Tibial nerve (tissue), 4 donors: ENCODE data around the gene UBE2D2. TPM values are rescaled to one million over a fixed set of nuclear protein-coding genes. Genes with fewer than 3 reads are reported as not detected.
A peak's percentile ranks its signal among the peaks of the same experiment; 100 is the strongest.

ENCODE experiments used
- DNase-seq, 2 donors: peaks; one replicate each; pipeline ENCODE4 v3.0.0-alpha.2; 2019; ENCODE audit warnings: low spot score in 2 of 2
- H3K27ac ChIP-seq, 4 donors: fragments of 200-600 bp; sonication (generic) in 3 of 4; one replicate each; pipeline ENCODE4 v1.5.1; 2017 to 2019; ENCODE audit warnings: mild to moderate bottlenecking in 1 of 4
- H3K27me3 ChIP-seq, 2 donors: fragments of 200-600 bp; sonication (generic) in 1 of 2; one replicate each; pipeline versions ENCODE4 v1.5.1 to v1.6.0; 2017 to 2019
- H3K36me3 ChIP-seq, 3 donors: fragments of 200-600 bp; sonication (generic); one replicate each; pipeline ENCODE4 v1.5.1; 2018 to 2019
- H3K4me1 ChIP-seq, 4 donors: fragments of 200-600 bp; sonication (generic) in 3 of 4; one replicate each; pipeline ENCODE4 v1.5.1; 2017 to 2019
- H3K4me3 ChIP-seq, 4 donors: fragments of 200-600 bp; sonication (generic) in 3 of 4; one replicate each; pipeline ENCODE4 v1.5.1; 2017 to 2019; ENCODE audit warnings: mild to moderate bottlenecking in 1 of 4, moderate library complexity in 1 of 4
- H3K9me3 ChIP-seq, 4 donors: fragments of 200-600 bp; sonication (generic) in 3 of 4; one replicate each; pipeline ENCODE4 v1.5.1; 2017 to 2019
- EP300 ChIP-seq, 2 donors: sonication (generic); formaldehyde crosslinking; IDR thresholded peaks; one replicate each; pipeline ENCODE4 v1.6.1; 2017; ENCODE audit warnings: antibody characterized with exemption in 2 of 2, mild to moderate bottlenecking in 1 of 2
- POLR2A ChIP-seq, 2 donors: fragments of 450-650 bp; IDR thresholded peaks; one replicate each; pipeline ENCODE4 v1.6.1; 2017; ENCODE audit warnings: antibody characterized with exemption in 2 of 2, mild to moderate bottlenecking in 2 of 2, moderate library complexity in 2 of 2
- WGBS, 2 donors: methylation state at CpG; one replicate each; pipeline ENCODE4 v1.1.5; 2018; 5-methylcytosine and 5-hydroxymethylcytosine counted together
- total RNA-seq, 4 donors: library from RNA; depleted of rRNA; stranded (reverse); fragments of >200 nt; gene quantifications; one replicate each; pipeline ENCODE4 v1.1.0, GENCODE V29; 2016
- TF ChIP-seq, protein P1 (sequence below), 5 experiments: fragments of 200-600 bp in 3 of 5; fragments of 450-650 bp in 2 of 5; sonication (generic) in 3 of 5; IDR thresholded peaks; one replicate each; pipeline ENCODE4 v1.5.1; 2016 to 2019; ENCODE audit warnings: antibody characterized with exemption in 5 of 5, mild to moderate bottlenecking in 3 of 5, moderate library complexity in 2 of 5

The UBE2D2 gene
- total RNA-seq, 4 donors from 2014 or later = 85.9 to 118 (median 99.7) TPM

GRCh38 chr5:139649082-139649991, 88.2 kb downstream of the UBE2D2 start:
- Histone ChIP-seq H3K9me3 (no peaks in the 10 kb centered on the region), H3K27ac (peak overlapping the region; percentile 87 to 98 (median 90)), H3K4me3 (peak overlapping the region; percentile 66 to 92 (median 88)), H3K36me3 (no peaks in the 10 kb centered on the region), H3K4me1 (peaks cover 5 to 61% (median 50%) of the 10 kb centered on the region in 4 donors), H3K27me3 (no peaks in the 10 kb centered on the region)
- DNase-seq = no peak
- no peak for TF ChIP-seq POLR2A (IDR thresholded peaks at IDR 0.05)
- TF ChIP-seq EP300 (IDR thresholded peaks at IDR 0.05) = no peak
- TF ChIP-seq, protein P1, sequence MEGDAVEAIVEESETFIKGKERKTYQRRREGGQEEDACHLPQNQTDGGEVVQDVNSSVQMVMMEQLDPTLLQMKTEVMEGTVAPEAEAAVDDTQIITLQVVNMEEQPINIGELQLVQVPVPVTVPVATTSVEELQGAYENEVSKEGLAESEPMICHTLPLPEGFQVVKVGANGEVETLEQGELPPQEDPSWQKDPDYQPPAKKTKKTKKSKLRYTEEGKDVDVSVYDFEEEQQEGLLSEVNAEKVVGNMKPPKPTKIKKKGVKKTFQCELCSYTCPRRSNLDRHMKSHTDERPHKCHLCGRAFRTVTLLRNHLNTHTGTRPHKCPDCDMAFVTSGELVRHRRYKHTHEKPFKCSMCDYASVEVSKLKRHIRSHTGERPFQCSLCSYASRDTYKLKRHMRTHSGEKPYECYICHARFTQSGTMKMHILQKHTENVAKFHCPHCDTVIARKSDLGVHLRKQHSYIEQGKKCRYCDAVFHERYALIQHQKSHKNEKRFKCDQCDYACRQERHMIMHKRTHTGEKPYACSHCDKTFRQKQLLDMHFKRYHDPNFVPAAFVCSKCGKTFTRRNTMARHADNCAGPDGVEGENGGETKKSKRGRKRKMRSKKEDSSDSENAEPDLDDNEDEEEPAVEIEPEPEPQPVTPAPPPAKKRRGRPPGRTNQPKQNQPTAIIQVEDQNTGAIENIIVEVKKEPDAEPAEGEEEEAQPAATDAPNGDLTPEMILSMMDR (IDR thresholded peaks at IDR 0.05) = no peak
- 0 to 1% methylated on average over 33 to 55 of the region's 77 CpGs for WGBS, 2 donors

DNA sequence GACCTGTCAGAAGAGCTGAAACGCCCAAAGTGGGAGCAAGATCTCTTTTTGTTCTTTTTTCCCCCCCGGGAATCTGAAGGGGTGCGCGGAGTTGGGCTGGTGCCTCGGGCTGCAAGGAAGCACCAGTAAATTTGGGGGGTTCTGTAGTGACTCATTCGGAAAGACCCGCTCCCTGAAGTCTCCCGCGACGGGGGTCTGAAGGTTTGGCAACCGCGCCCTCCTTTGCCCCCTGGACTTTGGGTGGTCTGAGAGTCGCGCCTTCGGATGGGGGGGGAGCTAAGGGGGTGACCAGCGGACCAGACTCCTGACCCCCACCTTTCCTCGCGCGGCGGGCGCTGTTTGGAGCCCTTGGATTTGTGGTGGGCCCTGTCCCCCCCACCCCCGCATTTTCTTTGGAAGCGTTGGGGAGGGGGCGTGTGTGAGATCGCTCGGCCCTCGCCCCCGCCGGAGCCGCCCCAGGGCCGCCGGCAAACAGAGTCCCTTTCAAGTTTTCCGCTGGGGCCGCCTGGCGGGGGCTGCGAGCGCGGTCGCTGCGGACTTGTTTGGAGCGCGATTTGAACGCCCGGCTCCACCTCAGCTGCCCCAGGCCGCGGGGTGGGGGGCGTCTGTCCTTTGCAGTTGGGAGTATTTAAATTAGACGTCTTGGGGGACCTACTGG, 89.0 kb downstream of the UBE2D2 start:
- TF ChIP-seq EP300 (IDR thresholded peaks at IDR 0.05) (peak in 1 of 2 donors; percentile 7), POLR2A (IDR thresholded peaks at IDR 0.05) (no peak)
- TF ChIP-seq, protein P1 (IDR thresholded peaks at IDR 0.05) = peak; percentile 30 to 67 (median 44)
- Histone ChIP-seq H3K27me3 (no peaks in the 10 kb centered on the region), H3K36me3 (no peaks in the 10 kb centered on the region), H3K4me1 (peaks cover 5 to 69% (median 58%) of the 10 kb centered on the region in 4 donors), H3K4me3 (peak overlapping the region; percentile 66 to 92 (median 88)), H3K27ac (peak overlapping the region; percentile 87 to 98 (median 90)), H3K9me3 (no peaks in the 10 kb centered on the region)
- DNase-seq = no peak
- 0 to 1% methylated on average over 17 to 24 of the region's 48 CpGs for WGBS, 2 donors

DNA sequence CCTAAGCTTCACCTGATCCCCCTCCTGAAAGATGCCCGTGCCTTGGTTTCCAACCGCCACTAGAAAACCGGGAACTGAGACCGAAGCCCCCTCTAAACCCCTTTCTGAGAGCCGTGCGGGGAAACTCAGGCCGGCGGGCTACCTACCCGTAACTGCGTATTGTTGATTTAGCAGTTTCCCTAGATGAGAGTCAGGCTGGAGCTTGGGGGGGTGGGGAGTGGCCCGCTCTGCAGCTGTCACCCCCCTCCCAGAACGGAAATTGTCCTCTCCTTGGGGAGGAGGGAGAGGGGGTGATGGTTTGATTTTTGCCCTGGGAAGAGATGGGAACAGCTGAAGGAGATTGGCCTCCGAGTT, 89.5 kb downstream of the UBE2D2 start:
- H3K27ac ChIP-seq = peak overlapping the region; percentile 87 to 98 (median 90)
- H3K4me1 ChIP-seq = peaks cover 5 to 74% (median 63%) of the 10 kb centered on the region in 4 donors

DNA sequence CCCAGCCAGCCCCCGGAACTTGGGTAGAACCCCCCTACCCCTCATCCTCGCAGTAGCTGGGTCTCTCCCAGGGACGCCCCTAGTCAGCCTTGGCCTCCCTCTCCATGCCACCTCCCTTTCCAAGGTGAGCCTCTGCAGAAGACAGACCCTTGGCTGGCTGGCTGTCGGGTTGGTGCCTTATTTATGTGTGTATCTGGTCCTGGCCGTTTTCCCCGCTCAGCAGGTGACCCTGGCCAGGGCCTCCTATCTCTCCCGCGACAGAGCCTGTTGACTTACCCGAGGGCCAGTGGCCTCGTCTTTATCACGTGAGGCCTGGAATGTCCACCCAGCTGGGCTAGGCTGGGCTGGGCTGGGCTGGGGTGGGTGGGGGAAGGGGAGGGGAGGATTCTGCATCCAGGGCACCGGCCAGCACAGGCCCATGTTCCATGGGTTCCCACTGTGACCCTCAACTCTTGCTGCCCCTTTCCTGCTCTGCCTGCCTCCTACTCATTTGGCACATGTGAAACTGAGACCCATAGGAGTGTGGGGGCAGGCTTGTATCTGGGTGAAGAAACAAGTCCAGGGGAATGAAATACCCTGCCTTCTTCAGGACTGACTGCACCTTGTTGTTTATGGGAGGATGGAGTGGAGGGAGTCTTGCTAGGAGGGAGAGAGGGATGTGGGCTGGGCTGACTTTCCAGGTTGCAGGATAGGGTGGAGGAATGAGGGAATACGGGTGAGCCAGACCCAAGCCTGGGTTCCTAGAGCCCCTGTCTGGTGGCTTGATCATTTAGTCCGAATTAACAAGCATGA, 90.1 kb downstream of the UBE2D2 start:
- peak in 1 of 2 donors; percentile 59 for DNase-seq
- peaks cover 5 to 80% (median 69%) of the 10 kb centered on the region in 4 donors for H3K4me1 ChIP-seq
- no peaks in the 10 kb centered on the region for H3K9me3 ChIP-seq
- H3K27ac ChIP-seq = peak overlapping the region; percentile 87 to 98 (median 90)
- H3K4me3 ChIP-seq = peak overlapping the region; percentile 66 to 92 (median 88)
- H3K27me3 ChIP-seq = no peaks in the 10 kb centered on the region
- no peaks in the 10 kb centered on the region for H3K36me3 ChIP-seq
- 16 to 27% methylated on average over 5 to 9 of the region's 14 CpGs for WGBS, 2 donors
- TF ChIP-seq, protein P1 (IDR thresholded peaks at IDR 0.05) = no peak
- TF ChIP-seq POLR2A (IDR thresholded peaks at IDR 0.05) (peak; percentile 53 to 56), EP300 (IDR thresholded peaks at IDR 0.05) (peak in 1 of 2 donors; percentile 87)

More for the DNA sequence above, 89.5 kb downstream of the UBE2D2 start:
- TF ChIP-seq, protein P1 (IDR thresholded peaks at IDR 0.05) = no peak
- no peak for TF ChIP-seq POLR2A (IDR thresholded peaks at IDR 0.05)
- no peak for TF ChIP-seq EP300 (IDR thresholded peaks at IDR 0.05)
- Histone ChIP-seq H3K27me3 (no peaks in the 10 kb centered on the region), H3K36me3 (no peaks in the 10 kb centered on the region), H3K9me3 (no peaks in the 10 kb centered on the region), H3K4me3 (peak overlapping the region; percentile 66 to 92 (median 88))
- 6 to 13% methylated on average over 10 to 12 of the region's 13 CpGs for WGBS, 2 donors
- DNase-seq = no peak
